ENCODE data around the gene LMBRD2.
"Not testable (repeated sequence)": the region's sequence is repeated elsewhere in the genome, so short reads cannot be mapped to it uniquely, and the experiment has no call there.

The LMBRD2 gene

GRCh38 chr5:36160617-36161016, 8.9 kb upstream of the LMBRD2 start:
- DNase-seq, result no peak

GRCh38 chr5:36158144-36158543, 6.5 kb upstream of the LMBRD2 start:
- no peak for DNase-seq

- DNase-seq, result no peak
Observed at GRCh38 chr5:36156619-36157018, 4.9 kb upstream of the LMBRD2 start.

- no peak for DNase-seq
Observed at GRCh38 chr5:36156121-36156601, 4.5 kb upstream of the LMBRD2 start.

GRCh38 chr5:36155291-36155690, 3.6 kb upstream of the LMBRD2 start:
- no peak for DNase-seq

GRCh38 chr5:36153726-36154125, 2.0 kb upstream of the LMBRD2 start:
- DNase-seq, result no peak

GRCh38 chr5:36153298-36153677, 1.6 kb upstream of the LMBRD2 start:
- no peak for DNase-seq

- DNase-seq, result no peak
Observed at GRCh38 chr5:36152324-36153297, 924 bp upstream of the LMBRD2 start.

- DNase-seq, result no peak
Observed at GRCh38 chr5:36150676-36151433, 832 bp downstream of the LMBRD2 start.

- no peak for DNase-seq
Observed at GRCh38 chr5:36147681-36148080, 4.0 kb downstream of the LMBRD2 start.

- no peak for DNase-seq
Observed at GRCh38 chr5:36146390-36146789, 5.3 kb downstream of the LMBRD2 start.

GRCh38 chr5:36145311-36145710, 6.4 kb downstream of the LMBRD2 start:
- DNase-seq, result no peak

- no peak for DNase-seq
Observed at GRCh38 chr5:36138900-36139683, 12.6 kb downstream of the LMBRD2 start.

GRCh38 chr5:36136581-36136980, 15.1 kb downstream of the LMBRD2 start:
- DNase-seq, result no peak

- DNase-seq, result no peak
Observed at GRCh38 chr5:36135988-36136387, 15.7 kb downstream of the LMBRD2 start.

- not testable (repeated sequence) for DNase-seq
Observed at GRCh38 chr5:36133009-36133408, 18.7 kb downstream of the LMBRD2 start.

GRCh38 chr5:36129666-36130065, 22.0 kb downstream of the LMBRD2 start:
- DNase-seq, result not testable (repeated sequence)

GRCh38 chr5:36128795-36129194, 22.9 kb downstream of the LMBRD2 start:
- no peak for DNase-seq

GRCh38 chr5:36125868-36126267, 25.8 kb downstream of the LMBRD2 start:
- no peak for DNase-seq

GRCh38 chr5:36111238-36111637, 40.4 kb downstream of the LMBRD2 start:
- DNase-seq, result no peak

GRCh38 chr5:36108758-36109460, 42.8 kb downstream of the LMBRD2 start:
- no peak for DNase-seq

- no peak for DNase-seq
Observed at GRCh38 chr5:36105819-36106218, 45.9 kb downstream of the LMBRD2 start.

Data from NCI-H187 treated with DMSO at 0.1 percent for 48 hours (cell line).